GM18526 (cell line): ENCODE measurements around the gene TKT.

ENCODE experiments used
- POLR2A ChIP-seq: IDR thresholded peaks from 3 replicates; pipeline ENCODE4 v1.6.1; 2011; ENCODE audit not compliant: insufficient read length; ENCODE audit errors: extremely low read depth

TKT gene

GRCh38 chr3:53187430-53187829 is 68.4 kb downstream of the TKT start:
- TF ChIP-seq POLR2A: no peak

GRCh38 chr3:53186726-53187125 is 69.1 kb downstream of the TKT start:
- no peak for TF ChIP-seq POLR2A

- TF ChIP-seq POLR2A: no peak
These were observed 69.9 kb downstream of the TKT start for GRCh38 chr3:53185761-53186465.

GRCh38 chr3:53184701-53185100 is 71.1 kb downstream of the TKT start:
- no peak for TF ChIP-seq POLR2A

- TF ChIP-seq POLR2A: no peak
These were observed 72.3 kb downstream of the TKT start for GRCh38 chr3:53183514-53183913.

- no peak for TF ChIP-seq POLR2A
These were observed 73.0 kb downstream of the TKT start for GRCh38 chr3:53182764-53183355.

GRCh38 chr3:53181528-53181927 is 74.3 kb downstream of the TKT start:
- TF ChIP-seq POLR2A: no peak

- no peak for TF ChIP-seq POLR2A
These were observed 74.8 kb downstream of the TKT start for GRCh38 chr3:53181024-53181371.

GRCh38 chr3:53180305-53181023 is 75.4 kb downstream of the TKT start:
- no peak for TF ChIP-seq POLR2A

- TF ChIP-seq POLR2A: no peak
These were observed 76.2 kb downstream of the TKT start for GRCh38 chr3:53179580-53179979.

GRCh38 chr3:53178246-53178645 is 77.6 kb downstream of the TKT start:
- no peak for TF ChIP-seq POLR2A

GRCh38 chr3:53175613-53176540 is 79.9 kb downstream of the TKT start:
- no peak for TF ChIP-seq POLR2A
